Omental fat pad (tissue), 4 donors: ENCODE measurements around the gene SEMA3E. TPM values are rescaled to one million over a fixed set of nuclear protein-coding genes. Genes with fewer than 3 reads are reported as not detected.

ENCODE experiments used
- ATAC-seq: fragments of 150-250 bp; one replicate; pipeline ENCODE4 v1.9.1; 2016; ENCODE audit warnings: mild to moderate bottlenecking, moderate library complexity; ENCODE audit not compliant: low FRiP score
- DNase-seq: peaks from one replicate; pipeline ENCODE4 v3.0.0-alpha.2; 2019; ENCODE audit warnings: low spot score
- CTCF ChIP-seq, 3 donors: fragments of 450-650 bp; IDR thresholded peaks; one replicate each; pipeline ENCODE4 v1.5.1; 2016 to 2017; ENCODE audit warnings: antibody characterized with exemption in 3 of 3, mild to moderate bottlenecking in 3 of 3, moderate library complexity in 2 of 3
- total RNA-seq, 4 donors: library from RNA; depleted of rRNA; stranded (reverse); fragments of >200 nt; gene quantifications; one replicate each; pipeline ENCODE4 v1.1.0, GENCODE V29; 2016

SEMA3E gene
- total RNA-seq, 4 donors from 2014 or later = 1.2 to 6.3 (median 1.4) TPM

GRCh38 chr7:83663131-83663530 is 14.2 kb upstream of the SEMA3E start:
- DNase-seq (no peak), ATAC-seq (no peak)
- no peak for TF ChIP-seq CTCF (IDR thresholded peaks at IDR 0.05)

- TF ChIP-seq CTCF (IDR thresholded peaks at IDR 0.05) = no peak
- DNase-seq (no peak), ATAC-seq (no peak)
Observed at GRCh38 chr7:83658126-83658525, 9.2 kb upstream of the SEMA3E start.

GRCh38 chr7:83655951-83656556 is 7.1 kb upstream of the SEMA3E start:
- DNase-seq = no peak
- no peak for TF ChIP-seq CTCF (IDR thresholded peaks at IDR 0.05)
- no peak for ATAC-seq

- ATAC-seq (no peak), DNase-seq (no peak)
- no peak for TF ChIP-seq CTCF (IDR thresholded peaks at IDR 0.05)
Observed at GRCh38 chr7:83652481-83652880, 3.5 kb upstream of the SEMA3E start.

- no peak for DNase-seq
- ATAC-seq = no peak
- TF ChIP-seq CTCF (IDR thresholded peaks at IDR 0.05) = no peak
Observed at GRCh38 chr7:83649701-83650100, 762 bp upstream of the SEMA3E start.

GRCh38 chr7:83646027-83646426 is 2.9 kb downstream of the SEMA3E start:
- no peak for TF ChIP-seq CTCF (IDR thresholded peaks at IDR 0.05)
- no peak for ATAC-seq
- no peak for DNase-seq

GRCh38 chr7:83643739-83644138 is 5.2 kb downstream of the SEMA3E start:
- ATAC-seq (no peak), DNase-seq (no peak)
- no peak for TF ChIP-seq CTCF (IDR thresholded peaks at IDR 0.05)
